Measurements from ENCODE around the gene IFT27.
A peak's percentile ranks its signal among the peaks of the same experiment; 100 is the strongest.
"Not testable (repeated sequence)": the region's sequence is repeated elsewhere in the genome, so short reads cannot be mapped to it uniquely, and the experiment has no call there.

IFT27 gene

DNA sequence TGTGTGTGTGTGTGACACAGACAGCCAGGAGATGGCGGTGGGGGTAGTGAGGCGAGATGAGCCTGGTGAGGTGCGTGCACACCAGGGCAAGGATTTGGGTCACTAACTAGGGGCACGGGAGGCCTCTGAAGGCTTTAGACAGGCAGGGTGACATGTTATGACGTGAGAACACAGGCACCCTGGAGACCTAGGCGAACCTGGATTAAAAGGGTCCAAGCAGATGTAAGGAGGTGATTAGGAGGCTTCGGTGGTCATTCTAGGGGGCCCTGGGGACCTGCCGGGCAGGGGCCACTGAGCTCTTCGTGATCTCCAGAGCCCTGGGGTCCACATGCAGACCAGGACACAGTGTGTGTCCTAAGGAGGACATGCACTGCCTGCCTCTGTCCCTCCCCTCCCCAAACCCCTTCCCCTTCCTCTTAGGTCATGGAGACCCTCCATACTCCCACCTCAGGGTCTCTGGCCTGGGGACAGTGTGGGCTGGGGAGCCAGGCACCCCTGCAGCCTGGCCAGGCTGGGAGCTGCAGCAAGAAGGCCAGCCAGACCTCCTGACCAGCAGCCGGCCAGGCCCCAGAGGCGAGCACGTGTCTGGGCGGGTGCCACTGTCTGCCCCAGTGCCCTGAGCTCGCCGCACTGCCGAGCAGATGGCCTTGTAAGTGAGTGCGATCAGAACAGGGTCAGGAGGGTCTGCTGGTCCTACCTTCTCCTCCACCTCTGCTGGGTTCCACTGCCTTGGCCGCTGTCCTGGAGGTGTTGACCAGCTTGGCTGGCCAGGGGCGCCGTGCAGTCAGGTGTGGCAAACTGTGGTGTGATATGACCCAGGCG, 32.1 kb downstream of the IFT27 start:
- DNase-seq (ENCODE audit: low spot score): no peak

DNA sequence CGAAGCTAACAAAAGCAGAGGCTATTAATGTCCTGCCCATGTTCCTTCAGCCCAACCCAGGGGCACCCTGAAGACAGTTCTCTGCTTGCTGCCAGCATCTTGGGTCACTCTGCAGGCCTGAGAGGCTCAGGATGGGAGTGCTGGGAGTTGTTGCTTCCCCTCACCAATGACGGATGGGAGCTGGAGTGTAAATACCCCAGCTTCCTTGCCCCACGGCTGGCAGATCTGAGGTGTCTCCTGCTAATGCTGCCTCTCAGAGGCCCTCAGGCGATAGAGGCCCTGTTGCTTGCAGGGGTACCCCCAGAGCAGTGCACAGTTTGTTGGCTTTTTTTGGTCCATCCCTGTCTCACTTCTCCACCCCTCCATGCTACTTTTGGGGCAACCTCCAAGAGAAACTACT, 32.9 kb downstream of the IFT27 start:
- DNase-seq (ENCODE audit: low spot score): no peak

DNA sequence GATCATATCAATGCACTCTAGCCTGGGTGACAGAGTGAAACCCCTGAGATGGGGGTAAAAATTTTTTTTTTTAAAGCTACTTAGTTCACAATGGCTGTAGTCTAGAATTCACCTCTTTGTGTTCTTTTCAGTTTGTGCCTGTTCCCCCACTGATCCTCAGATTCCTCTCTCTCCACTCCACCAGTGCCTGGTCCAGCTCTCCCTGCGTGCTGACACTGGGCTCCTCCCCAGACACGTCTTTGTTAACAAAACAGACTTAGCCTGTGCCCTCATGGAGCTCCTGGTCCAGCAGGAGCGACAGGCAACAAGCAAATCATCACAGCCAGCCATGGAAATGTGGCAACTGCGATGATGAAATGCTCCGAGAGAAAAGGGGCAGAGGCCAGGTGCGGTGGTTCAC, 34.0 kb downstream of the IFT27 start:
- no peak for DNase-seq (ENCODE audit: low spot score)

DNA sequence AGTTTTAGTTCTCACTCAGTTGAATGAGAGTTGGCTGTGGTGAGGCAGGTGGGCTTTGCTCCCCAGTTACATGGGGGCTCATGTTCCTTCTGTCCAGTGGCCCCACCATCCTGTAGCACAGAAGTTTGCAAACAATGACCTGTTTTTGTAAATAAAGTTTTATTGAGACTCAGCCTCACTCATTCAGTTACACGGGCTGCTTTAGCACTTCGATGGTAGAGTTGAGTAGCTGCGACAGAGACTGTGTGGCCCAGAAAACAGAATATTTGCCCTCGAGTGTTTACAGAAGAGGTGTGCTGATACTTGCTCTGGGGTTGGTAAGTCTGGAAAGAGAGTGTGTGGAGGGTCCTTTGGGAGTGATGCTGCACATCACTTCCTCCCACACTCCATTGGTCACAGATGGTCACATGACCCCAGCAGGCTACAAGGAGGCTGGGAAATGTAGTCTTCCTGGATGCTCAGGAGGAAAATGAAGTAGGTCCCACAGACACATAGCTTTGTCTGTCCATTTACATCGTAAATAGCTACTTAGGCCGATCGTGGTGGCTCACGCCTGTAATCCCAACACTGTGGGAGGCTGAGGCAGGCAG, 34.6 kb downstream of the IFT27 start:
- DNase-seq (ENCODE audit: low spot score): peak; percentile 27

DNA sequence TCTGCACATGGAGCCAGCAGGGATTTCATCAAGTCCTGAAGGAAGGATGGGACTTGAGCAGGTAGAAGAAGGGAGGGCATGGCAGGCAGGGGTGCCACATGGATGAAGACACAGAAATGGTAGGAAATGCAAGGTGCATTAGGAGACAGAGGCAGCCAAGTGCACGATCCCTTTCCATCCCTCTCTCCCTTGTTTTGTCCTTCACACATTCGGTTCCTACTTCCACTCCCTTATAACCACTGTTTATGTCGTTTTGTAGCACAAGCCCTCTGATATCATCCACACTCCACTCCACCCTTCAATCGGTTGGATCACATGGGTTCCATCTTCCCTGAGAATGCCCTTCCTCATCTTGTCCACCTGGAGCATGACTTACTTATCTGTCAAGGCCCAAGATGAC, 35.2 kb downstream of the IFT27 start:
- DNase-seq (ENCODE audit: low spot score): no peak

DNA sequence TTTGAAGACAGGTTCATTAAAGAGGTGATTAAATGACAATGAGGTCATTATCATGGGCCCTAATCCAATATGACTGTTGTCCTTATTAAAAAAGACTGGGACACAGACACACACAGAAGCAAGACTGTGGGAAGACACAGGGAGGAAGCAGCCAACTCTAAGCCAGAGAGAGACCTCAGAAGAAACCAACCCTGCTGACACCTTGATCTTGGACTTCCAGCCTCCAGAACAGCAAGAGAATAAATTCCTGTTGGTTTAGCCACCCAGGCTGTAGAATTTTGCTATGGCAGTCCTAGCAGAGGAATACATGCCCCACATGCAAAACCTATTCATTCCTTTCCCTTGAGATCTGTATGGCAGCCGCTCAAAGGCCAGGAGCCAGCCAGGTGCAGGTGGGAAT, 36.7 kb downstream of the IFT27 start:
- no peak for DNase-seq (ENCODE audit: low spot score)

DNA sequence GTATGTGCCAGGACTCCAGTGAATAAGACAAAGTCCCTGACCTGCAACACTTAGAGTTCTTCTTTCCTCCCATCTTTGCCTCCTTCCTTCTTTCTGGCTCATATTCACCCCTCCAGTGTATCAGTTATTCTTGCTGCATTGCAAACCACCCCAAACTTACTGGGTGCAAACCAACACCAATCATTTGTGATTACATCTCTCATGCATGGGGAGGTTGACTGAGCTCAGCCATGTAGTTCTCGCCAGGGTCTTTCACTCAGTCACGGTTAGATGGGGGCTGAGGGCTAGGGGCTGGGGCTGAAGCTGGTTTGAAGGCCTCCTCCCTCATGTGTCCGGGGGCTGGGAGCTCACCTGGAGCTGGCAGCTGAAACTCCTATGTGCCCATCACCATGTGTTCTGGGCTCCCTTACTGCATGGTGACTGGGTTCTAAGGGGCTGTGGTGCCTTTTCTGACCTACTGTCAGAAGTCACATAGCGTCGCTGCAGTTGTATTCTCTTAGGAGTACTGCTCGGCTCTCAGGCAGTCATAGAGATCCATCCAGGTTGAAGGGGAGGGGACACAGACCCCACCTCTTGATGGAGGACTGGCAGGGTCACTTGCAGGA, 37.4 kb downstream of the IFT27 start:
- no peak for DNase-seq (ENCODE audit: low spot score)

DNA sequence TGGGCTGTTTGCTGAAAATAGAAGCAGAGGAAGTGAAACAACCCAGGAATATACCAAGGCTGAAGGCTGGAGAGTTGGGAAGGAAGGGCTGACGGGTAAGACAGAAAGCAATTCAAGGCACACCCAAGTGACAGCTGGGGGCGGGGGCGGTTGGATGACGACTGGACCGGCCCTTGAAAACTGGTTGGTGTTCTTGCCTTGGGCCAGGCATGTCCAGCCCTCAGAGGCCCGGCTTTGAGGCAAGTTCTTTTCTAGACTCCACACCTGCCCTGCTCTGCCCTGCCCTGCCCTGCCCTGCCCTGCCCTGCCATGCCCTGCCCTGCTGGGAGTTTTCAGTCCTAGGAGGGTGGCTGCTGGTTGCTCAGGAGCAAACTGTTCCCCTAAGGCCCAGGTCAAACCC, 38.1 kb downstream of the IFT27 start:
- DNase-seq (ENCODE audit: low spot score): no peak

DNA sequence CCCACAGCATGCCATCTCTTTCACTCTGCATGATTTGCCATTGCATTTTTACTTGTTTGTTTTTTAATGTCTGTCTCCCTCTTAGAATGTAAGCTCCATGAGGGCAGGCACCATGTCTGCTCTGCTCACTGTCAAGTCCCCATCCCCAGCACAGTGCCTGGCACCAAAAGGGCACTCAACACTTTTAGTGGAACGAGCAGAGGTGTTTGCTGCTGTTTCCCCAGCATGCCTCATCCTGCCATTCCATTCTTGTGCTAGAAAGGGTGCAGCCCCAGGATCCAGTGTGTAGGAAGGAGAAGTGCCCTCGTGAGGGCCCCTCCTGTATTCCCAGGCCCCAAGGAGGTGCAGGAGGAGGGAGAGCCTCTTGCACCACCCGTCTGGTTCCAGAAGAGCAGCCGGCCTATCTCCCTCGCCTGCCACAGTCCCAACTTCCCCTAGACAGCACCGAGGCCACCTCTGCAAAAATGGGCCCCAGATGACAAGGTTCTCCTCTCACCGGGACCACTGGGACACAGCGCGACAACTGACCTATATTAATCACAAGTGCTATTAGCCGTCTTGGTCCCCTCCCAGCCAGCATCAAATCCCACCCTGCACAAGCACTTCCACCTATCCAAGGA, 39.1 kb downstream of the IFT27 start:
- DNase-seq (ENCODE audit: low spot score): no peak

DNA sequence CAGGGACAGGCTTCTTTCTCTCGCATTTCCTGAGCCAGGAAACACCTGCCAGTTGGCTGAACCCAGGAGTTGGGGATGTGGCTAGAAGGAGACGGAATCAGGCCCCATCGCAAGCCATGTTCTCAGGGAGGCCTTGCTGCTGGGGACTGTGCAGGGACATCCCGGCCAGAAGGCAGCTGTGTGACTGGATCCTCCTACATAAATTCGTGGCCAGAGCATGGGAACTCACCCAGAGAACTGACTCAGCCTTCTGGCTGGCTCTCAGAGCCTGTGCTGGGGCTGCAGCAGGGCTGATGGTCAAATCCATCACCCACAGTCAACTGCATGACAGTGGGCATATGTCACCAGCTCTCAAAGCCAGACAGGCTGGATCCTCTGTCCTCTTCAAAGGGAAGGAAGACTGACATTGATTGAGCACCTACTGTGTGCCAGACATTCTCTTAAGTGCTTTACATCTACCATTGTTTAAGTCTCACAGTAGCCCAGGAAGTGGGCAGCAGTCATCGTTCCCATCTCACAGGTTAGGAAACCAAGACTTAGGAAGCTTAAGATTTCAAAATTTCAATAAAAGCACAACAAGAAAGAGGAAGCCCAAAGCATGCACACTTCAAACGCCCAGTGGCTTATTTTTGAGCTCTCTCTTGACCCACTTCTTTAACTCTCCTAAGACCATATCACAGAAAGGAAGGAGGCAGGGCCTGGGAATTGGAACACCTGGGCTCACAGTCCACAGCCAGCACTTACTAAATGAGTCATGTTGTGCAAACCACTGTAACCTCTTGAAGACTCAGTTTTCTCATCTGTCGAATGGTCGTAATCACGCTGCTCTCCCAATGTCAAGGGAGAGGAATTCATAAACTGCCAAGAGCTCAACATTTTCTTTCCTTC, 41.5 kb downstream of the IFT27 start:
- DNase-seq (ENCODE audit: low spot score): peak; percentile 43

DNA sequence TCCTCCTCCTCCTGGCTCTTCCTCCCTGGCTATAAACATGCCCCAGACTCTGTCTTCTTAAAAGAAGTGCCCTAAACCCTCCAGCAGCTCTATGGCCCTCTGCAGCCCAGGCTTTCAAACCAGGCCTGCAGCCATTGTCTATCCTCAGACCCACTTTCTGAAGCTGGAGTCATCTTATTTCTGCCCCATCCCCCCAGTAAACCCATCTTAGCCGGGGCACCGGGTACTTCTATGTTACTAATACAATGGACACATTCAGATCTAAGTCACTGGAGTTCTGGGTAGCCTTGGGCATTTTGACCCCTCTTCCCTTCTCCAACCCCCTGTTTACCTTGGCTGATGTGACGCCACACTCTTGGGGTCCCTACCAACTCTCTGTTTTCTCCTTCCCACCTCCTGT, 42.6 kb downstream of the IFT27 start:
- no peak for DNase-seq (ENCODE audit: low spot score)

DNA sequence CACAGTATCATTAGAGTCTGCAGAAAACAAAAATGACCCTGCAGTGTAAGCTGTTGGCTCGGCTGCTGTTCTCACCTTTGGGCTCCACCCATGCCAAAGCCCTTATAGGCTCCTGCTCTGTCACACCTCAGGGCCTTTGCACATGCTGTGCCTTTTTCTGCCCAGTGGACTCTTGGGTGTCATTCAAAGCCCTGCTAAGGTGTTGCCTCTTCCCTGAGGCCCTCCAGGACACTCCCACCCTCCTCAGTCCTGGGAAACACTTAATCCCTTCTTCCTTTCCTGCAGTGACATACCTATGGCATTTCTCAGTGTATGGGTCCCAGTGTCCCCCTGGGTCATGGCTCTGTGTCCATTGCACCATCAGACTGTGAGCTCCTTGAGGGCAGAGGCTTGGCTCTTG, 43.3 kb downstream of the IFT27 start:
- DNase-seq (ENCODE audit: low spot score): no peak

DNA sequence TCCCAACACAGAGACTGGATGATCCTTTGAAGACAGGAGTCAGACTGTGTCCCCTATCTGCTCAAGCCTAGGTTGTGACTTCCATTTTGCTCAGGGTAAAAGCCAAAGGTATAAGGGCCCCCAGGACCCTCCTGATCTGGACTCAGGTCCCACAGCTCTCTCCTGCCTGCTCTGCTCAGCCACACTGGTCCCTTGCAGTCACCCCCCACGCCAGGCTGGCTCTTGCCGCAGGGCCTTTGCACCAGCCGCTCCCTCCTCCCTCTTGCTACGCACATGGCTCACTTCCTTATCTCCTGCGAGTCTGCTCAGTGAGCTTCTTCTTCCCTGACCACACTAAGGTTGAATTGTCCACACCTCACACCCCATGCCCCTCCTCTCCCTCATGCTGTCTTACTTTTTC, 44.0 kb downstream of the IFT27 start:
- no peak for DNase-seq (ENCODE audit: low spot score)

DNA sequence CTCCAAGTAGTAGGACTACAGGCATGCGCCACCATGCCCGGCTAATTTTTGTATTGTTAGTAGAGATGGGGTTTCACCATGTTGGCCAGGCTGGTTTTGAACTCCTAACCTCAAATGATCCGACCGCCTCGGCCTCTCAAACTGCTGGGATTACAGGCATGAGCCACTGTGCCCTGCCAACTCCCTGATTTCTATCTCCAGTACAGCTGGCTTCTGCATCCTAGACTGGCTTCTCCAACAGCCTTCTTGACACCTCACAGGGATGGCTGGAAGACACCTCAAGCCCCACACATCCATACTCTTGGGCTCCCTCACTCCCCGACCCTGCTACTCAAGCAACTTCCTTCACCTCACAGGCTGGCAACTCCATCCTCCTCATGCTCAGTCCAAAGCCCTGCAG, 44.6 kb downstream of the IFT27 start:
- not testable (repeated sequence) for DNase-seq (ENCODE audit: low spot score)

DNA sequence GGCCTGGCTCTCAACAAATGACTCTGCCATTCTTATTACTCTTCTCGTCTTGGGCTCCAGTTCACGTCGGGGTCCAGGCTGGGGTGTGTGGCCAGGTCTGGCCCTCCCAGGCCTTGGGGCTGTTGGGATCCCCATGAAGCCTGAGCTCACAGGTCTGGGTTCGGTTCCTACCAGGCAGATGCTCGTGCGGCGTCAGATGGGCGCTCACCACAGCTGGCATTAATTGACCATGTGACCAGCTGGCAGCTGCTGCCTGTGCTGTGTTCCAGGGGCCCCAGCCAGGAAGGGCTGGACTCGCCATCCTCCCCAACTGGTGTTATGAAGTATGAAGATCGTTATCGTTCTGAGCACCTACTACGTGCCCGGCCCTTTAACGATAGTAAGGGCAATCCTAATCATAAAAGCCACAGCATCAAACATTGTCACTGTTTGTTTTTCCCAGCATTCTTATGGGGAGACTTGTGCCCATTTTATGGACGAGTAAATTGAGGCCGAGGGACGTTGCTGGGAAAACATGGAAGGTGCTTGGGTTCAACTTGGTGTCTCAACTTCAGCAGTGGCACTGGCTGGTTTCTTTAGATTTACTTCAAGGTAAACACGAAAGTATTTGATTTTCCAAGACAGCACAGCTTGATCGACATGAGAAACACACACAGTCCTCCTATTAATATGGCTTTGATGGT, 45.6 kb downstream of the IFT27 start:
- no peak for DNase-seq (ENCODE audit: low spot score)

DNA sequence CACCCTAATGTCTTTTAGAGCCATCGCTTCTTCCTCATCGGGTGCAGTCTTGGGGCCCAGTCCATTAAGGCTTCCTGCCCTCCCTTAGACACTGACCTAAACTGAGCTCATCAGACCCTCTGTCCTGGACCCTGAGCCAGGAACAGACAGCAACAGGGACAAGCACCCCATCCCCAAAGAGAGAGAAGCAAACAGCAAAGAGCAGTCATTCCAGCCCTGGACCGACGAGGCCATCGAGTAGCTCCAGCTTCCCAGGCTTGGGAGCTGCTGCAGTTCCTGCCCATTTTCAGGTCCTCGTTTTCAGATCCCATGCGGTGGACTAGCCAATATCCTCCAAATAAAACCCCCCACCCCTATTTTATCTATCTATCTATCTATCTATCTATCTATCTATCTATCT, 46.6 kb downstream of the IFT27 start:
- DNase-seq (ENCODE audit: low spot score): no peak

DNA sequence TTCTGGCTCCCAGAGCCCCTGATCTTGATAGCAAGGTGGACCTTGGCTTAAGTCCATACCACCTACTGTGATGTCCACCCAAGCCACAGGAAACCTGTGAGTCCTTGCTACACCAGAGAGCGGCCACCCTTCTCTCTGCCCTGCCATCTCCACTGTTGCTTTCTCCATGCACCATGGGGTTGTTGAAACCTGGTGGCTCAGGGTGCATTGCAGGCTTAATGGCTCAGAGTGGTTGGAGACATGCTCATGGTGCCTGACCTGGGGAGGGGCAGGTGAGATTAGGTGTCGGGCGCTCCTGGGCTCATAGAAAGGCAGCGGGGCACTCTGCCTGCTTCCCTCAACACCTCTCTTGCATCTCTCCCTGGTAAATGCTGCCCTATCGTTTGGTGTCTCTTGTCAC, 47.4 kb downstream of the IFT27 start:
- DNase-seq (ENCODE audit: low spot score): no peak

DNA sequence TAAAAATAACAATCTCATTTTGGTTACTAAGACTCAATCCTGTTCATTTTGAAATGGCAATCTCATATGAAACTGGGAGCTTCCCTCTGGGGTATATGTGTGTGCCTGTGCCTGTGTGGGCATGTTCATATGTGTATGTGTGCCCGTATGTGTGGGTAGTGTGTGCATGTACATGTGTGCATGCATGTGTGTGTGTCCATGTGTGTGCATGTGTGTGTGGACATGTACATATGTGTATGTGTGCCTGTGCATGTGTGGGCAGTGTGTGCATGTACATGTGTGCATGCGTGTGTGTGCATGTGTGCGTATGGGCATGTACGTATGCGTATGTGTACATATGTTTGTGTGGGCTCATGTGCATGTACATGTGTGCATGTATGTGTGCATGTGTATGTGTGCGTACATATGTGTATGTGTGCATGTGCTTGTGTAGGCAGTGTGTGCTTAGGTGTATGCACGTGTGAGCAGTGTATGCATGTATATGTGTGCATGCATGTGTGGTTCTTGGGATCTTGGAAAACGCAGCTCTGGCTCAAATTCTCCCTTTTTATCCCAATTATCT, 47.9 kb downstream of the IFT27 start:
- DNase-seq (ENCODE audit: low spot score): no peak

DNA sequence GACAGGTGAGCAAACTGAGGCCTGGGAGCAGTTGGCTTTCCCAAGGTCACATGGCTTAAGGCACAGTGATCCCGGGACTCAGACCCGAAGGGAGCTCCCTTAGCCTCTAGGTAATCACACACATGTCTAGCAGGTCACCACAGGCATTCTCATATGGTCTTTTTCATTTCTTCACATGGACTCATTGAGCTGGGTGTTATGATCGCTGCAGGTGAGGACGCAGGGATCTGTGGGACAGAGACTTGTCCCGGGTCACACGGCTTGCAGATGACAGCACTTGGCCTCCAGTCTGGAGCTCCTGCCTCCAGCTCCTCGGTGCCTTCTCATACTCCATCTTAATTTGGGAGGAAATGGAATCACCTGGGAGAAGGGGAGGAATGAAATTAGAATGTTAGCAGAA, 48.8 kb downstream of the IFT27 start:
- no peak for DNase-seq (ENCODE audit: low spot score)

DNA sequence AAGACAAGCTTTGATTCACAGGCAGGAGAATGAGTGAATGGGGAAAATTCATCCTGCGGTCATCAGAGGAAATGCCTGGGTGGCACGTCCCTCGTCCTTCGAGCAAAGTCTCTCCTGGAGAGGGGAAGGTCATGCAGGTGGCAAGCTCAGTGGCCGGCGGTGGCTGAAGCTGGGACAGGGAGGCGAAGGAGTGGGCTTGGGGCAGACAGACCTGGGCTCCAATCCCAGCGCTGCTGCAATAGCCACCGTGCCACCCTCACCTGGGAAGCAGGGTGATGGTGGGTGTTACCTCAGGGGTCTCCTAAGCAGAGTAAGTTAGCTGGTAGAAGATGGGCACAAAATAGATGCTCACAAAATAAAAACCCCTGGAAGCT, 49.9 kb downstream of the IFT27 start:
- no peak for DNase-seq (ENCODE audit: low spot score)

DNA sequence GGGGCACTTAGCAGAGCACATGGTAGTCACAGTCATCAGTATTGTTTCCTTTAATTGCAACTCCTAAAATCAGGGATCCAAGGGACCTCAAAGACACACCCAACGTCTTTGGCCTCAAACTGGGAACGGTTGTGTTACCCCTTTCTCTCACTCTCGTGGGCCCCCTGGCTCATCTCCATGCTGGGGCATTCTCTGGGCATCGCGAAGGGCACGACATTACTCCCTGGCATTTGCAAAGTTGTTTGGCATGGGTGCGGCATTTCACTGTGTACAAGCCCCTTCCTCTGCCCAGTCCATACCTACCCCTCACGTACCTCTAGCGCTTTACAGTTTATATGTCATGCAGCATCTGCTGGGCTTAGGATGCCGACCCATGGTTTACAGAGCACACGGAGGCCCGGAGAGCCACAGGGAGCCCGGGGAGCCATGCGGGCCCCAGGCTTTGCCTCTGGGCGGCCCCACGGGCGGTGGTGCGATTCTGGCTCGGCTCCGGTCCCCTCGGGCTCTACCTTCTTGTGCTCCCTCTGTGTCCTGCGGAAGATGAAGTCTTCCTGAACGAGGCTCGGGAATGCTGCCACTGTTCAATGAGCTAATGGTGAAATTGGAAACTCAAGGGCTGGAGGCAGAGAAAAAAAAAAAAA, 50.4 kb downstream of the IFT27 start:
- no peak for DNase-seq (ENCODE audit: low spot score)
